ENCODE data around the gene JAKMIP3.

GRCh38 chr10:132019366-132019765, 46.4 kb upstream of the JAKMIP3 start:
- no peak for TF ChIP-seq IRF2 (CRISPR knock-in tag; IDR thresholded peaks at IDR 0.05)
- no peak for TF ChIP-seq ZNF407 (IDR thresholded peaks at IDR 0.05; ENCODE audit: low read depth)
- no peak for TF ChIP-seq POLR2G (IDR thresholded peaks at IDR 0.05; ENCODE audit: low read depth, low read length)
- TF ChIP-seq SP1 (CRISPR knock-in tag; IDR thresholded peaks at IDR 0.05) = no peak
- no peak for TF ChIP-seq ZZZ3 (IDR thresholded peaks at IDR 0.05)

Data from K562 (cell line).